Left hindlimb (tissue), 1 donor: ENCODE measurements around the gene KLF13.

ENCODE experiments used
- DNase-seq: peaks from one replicate; pipeline ENCODE4 v3.0.0-alpha.2; 2018

KLF13 gene

GRCh38 chr15:31317421-31318327, 9.0 kb upstream of the KLF13 start:
- no peak for DNase-seq

- no peak for DNase-seq
Measured at GRCh38 chr15:31318429-31318828, 8.2 kb upstream of the KLF13 start.

- DNase-seq, result no peak
Measured at GRCh38 chr15:31320022-31320421, 6.6 kb upstream of the KLF13 start.

- DNase-seq, result no peak
Measured at GRCh38 chr15:31321418-31321817, 5.2 kb upstream of the KLF13 start.

GRCh38 chr15:31322504-31322903, 4.1 kb upstream of the KLF13 start:
- DNase-seq, result no peak

- no peak for DNase-seq
Measured at GRCh38 chr15:31323627-31324026, 3.0 kb upstream of the KLF13 start.

GRCh38 chr15:31324186-31324585, 2.4 kb upstream of the KLF13 start:
- DNase-seq, result no peak

- no peak for DNase-seq
Measured at GRCh38 chr15:31324806-31325594, 1.6 kb upstream of the KLF13 start.

GRCh38 chr15:31325595-31326155, 960 bp upstream of the KLF13 start:
- peak; percentile 90 for DNase-seq

GRCh38 chr15:31326875-31327668, 437 bp downstream of the KLF13 start:
- DNase-seq, result peak; percentile 57

GRCh38 chr15:31327669-31328427, 1.2 kb downstream of the KLF13 start:
- peak; percentile 62 for DNase-seq

- no peak for DNase-seq
Measured at GRCh38 chr15:31328428-31328968, 1.9 kb downstream of the KLF13 start.

GRCh38 chr15:31328969-31329639, 2.5 kb downstream of the KLF13 start:
- DNase-seq, result no peak

GRCh38 chr15:31329640-31330010, 3.0 kb downstream of the KLF13 start:
- DNase-seq, result no peak

- no peak for DNase-seq
Measured at GRCh38 chr15:31330111-31330785, 3.6 kb downstream of the KLF13 start.

GRCh38 chr15:31330836-31331235, 4.2 kb downstream of the KLF13 start:
- no peak for DNase-seq

- no peak for DNase-seq
Measured at GRCh38 chr15:31331389-31331788, 4.8 kb downstream of the KLF13 start.

GRCh38 chr15:31332020-31332680, 5.5 kb downstream of the KLF13 start:
- DNase-seq, result no peak

- no peak for DNase-seq
Measured at GRCh38 chr15:31332681-31333071, 6.0 kb downstream of the KLF13 start.

- DNase-seq, result no peak
Measured at GRCh38 chr15:31333119-31333518, 6.5 kb downstream of the KLF13 start.
